HepG2 (cell line): ENCODE data around the gene ZDHHC8. TPM values are rescaled to one million over a fixed set of nuclear protein-coding genes. Genes with fewer than 3 reads are reported as not detected.

Experiments
- ATAC-seq: fragments of 200-7000 bp; cut with Tn5 transposase; 3 replicates; pipeline ENCODE4 v1.9.1; 2020; ENCODE audit warnings: mild to moderate bottlenecking, moderate library complexity
- BruUV-seq: library from RNA; stranded (reverse); fragments of 400-500 nt; replicated peaks from 2 replicates; lab custom pipeline; 2021; lab: Mats Ljungman, UMichigan
- CTCF ChIA-PET: fragments of 300-600 bp; formaldehyde crosslinking; extraction: SDS; loops from one replicate; lab custom pipeline; 2021; ENCODE audit warnings: low total read pairs, inconsistent platforms, low intra/inter-chr PET ratio; lab: Yijun Ruan, JAX
- POLR2A ChIA-PET: fragments of 350-600 bp; sonication (Branson Sonifier 250); formaldehyde crosslinking; loops from one replicate; lab custom pipeline; 2020; ENCODE audit warnings: antibody characterized with exemption, inconsistent platforms; lab: Yijun Ruan, JAX
- DNase-seq: peaks from one replicate; pipeline ENCODE4 v3.0.0-alpha.2; 2015; ENCODE audit warnings: low spot score
- FAIRE-seq: peaks from 3 replicates; lab custom pipeline; 2011; peaks lifted over from hg19 to GRCh38; lab: Jason Lieb, UNC
- H2AFZ ChIP-seq: one replicate; pipeline ENCODE4 v1.6.1; 2011; ENCODE audit warnings: low read length, inconsistent platforms
- H3K27ac ChIP-seq: fragments of 300-600 bp; 3 replicates; pipeline ENCODE4 v1.8.0; 2011; ENCODE audit warnings: mixed run types, mild to moderate bottlenecking, mixed read lengths, low read length, inconsistent platforms; ENCODE audit not compliant: insufficient read depth; ENCODE audit errors: extremely low read length
- H3K27me3 ChIP-seq, 2 experiments: fragments of 200-600 bp in 1 of 2; 2 replicates in 1 of 2; 3 replicates in 1 of 2; pipeline versions ENCODE4 v1.6.0 to v1.8.0; 2011; ENCODE audit warnings: low read length in 2 of 2, mild to moderate bottlenecking in 2 of 2, moderate library complexity in 2 of 2, inconsistent platforms in 1 of 2; ENCODE audit not compliant: insufficient read depth in 2 of 2, control insufficient read depth in 1 of 2
- H3K36me3 ChIP-seq, 2 experiments: fragments of 200-600 bp in 1 of 2; replicated peaks in 1 of 2; 2 replicates in 1 of 2; 3 replicates in 1 of 2; pipeline versions ENCODE4 v1.5.1 to v1.8.0; 2011; ENCODE audit warnings: low read length in 2 of 2, inconsistent platforms in 1 of 2; ENCODE audit not compliant: insufficient read depth in 2 of 2, control insufficient read depth in 1 of 2
- H3K4me1 ChIP-seq: 2 replicates; pipeline ENCODE4 v1.5.1; 2012; ENCODE audit warnings: low read length, inconsistent platforms; ENCODE audit not compliant: insufficient read depth
- H3K4me2 ChIP-seq: 2 replicates; pipeline ENCODE4 v1.6.0; 2011; ENCODE audit warnings: low read depth, low read length, inconsistent platforms
- H3K4me3 ChIP-seq, 3 experiments: fragments of 200-600 bp in 1 of 3; sonication (generic), shearing (Covaris generic) in 1 of 3; replicated peaks in 1 of 3; 2 replicates each; pipeline ENCODE4 v1.5.1; 2011 to 2016; ENCODE audit warnings: low read length in 3 of 3, inconsistent platforms in 2 of 3, low read depth in 2 of 3, mild to moderate bottlenecking in 2 of 3, control low read depth in 1 of 3, mixed read lengths in 1 of 3; ENCODE audit not compliant: insufficient read depth in 1 of 3
- H3K79me2 ChIP-seq: one replicate; pipeline ENCODE4 v1.6.1; 2011; ENCODE audit warnings: low read length, inconsistent platforms; ENCODE audit not compliant: insufficient read depth
- H3K9ac ChIP-seq: 2 replicates; pipeline ENCODE4 v1.6.0; 2011; ENCODE audit warnings: mild to moderate bottlenecking, low read depth, low read length, inconsistent platforms; ENCODE audit not compliant: insufficient read depth
- H3K9me3 ChIP-seq: 2 replicates; pipeline ENCODE4 v1.5.1; 2012; ENCODE audit warnings: mild to moderate bottlenecking, low read length
- H4K20me1 ChIP-seq: 2 replicates; pipeline ENCODE4 v1.6.0; 2011; ENCODE audit warnings: inconsistent platforms, mild to moderate bottlenecking, low read length, moderate library complexity; ENCODE audit not compliant: insufficient read depth
- NRL ChIP-seq: sonication (generic); formaldehyde crosslinking; IDR thresholded peaks from 2 replicates; pipeline ENCODE4 v1.5.0; 2020; ENCODE audit warnings: missing genetic modification reagents, mild to moderate bottlenecking, moderate library complexity, borderline replicate concordance
- REST ChIP-seq, 2 experiments: IDR thresholded peaks; 2 replicates each; pipeline ENCODE4 v1.6.1; 2011 to 2012; ENCODE audit warnings: low read length in 2 of 2, borderline replicate concordance in 1 of 2, low read depth in 1 of 2, mild to moderate bottlenecking in 1 of 2, moderate library complexity in 1 of 2
- WGBS: methylation state at CpG from one replicate; pipeline ENCODE4 v1.1.6; 2017; ENCODE audit warnings: low lambda C conversion rate; 5-methylcytosine and 5-hydroxymethylcytosine counted together
- in situ Hi-C: cut with HindIII; loops from 2 replicates; pipeline ENCODE4 v1.10.0; 2017; ENCODE audit warnings: low pct_unique_long_range_greater_than_20kb; ENCODE audit not compliant: extremely low pct_ligation_motif_present
- intact Hi-C: fragments of 100-400 bp; cut with micrococcal nuclease; formaldehyde crosslinking; loops from one replicate; pipeline ENCODE4 v1.10.0; 2022; ENCODE audit not compliant: unreplicated experiment
- polyA plus RNA-seq, 8 experiments: library from polyadenylated mRNA; depleted of rRNA in 3 of 8; stranded (reverse) in 7 of 8; unstranded in 1 of 8; fragments of >200 nt; fragmentation: Illumina TruSeq in 4 of 8; extraction: Trizol in 4 of 8; gene quantifications; 2 replicates each; pipeline versions ENCODE4 v1.2.1 to v1.2.3, GENCODE V29; 2011 to 2016; ENCODE audit warnings: low read depth in 4 of 8, missing spikeins in 1 of 8, mixed read lengths in 1 of 8; ENCODE audit not compliant: insufficient read depth in 1 of 8
- total RNA-seq, 5 experiments: library from RNA; depleted of rRNA; stranded (reverse); fragments of >200 nt; fragmentation: Illumina TruSeq; extraction: Trizol; gene quantifications; 2 replicates each; pipeline ENCODE4 v1.2.3, GENCODE V29; 2016; ENCODE audit warnings: low read depth in 1 of 5

The ZDHHC8 gene
- total and polyA plus RNA-seq, 2 of the 13 experiments (the other 11 are each of a cell fraction or from before 2014, with no cell fraction given): 7.5 to 21.3 TPM

GRCh38 chr22:20167643-20168322 lies 36.2 kb downstream of the ZDHHC8 start:
- CTCF ChIA-PET: no interaction called here
- POLR2A ChIA-PET: no interaction called here
- no peak overlapping the region for H3K27ac ChIP-seq
- no peaks in the 10 kb centered on the region for H3K9me3 ChIP-seq
- H3K4me2 ChIP-seq: no peak overlapping the region
- H3K9ac ChIP-seq: no peak overlapping the region
- intact Hi-C loops: no loop called here
- no peak overlapping the region for H3K4me3 ChIP-seq
- TF ChIP-seq NRL (CRISPR knock-in tag) (no peak), REST (IDR thresholded peaks at IDR 0.05; ENCODE audit: borderline replicate concordance in 1 of 2, low read depth in 1 of 2, low read length in 2 of 2) (peak; percentile 1 to 62; a peak in 3 of 4 replicates)
- BruUV-seq: no TSS peak
- FAIRE-seq: no peak
- H3K27me3 ChIP-seq: peaks cover 13 to 61% of the 10 kb centered on the region in 2 experiments
- ATAC-seq: no peak
- peaks cover 3% of the 10 kb centered on the region; the same call in 1 of the 2 replicates for H4K20me1 ChIP-seq
- no peaks in the 10 kb centered on the region for H3K36me3 ChIP-seq
- 7% methylated on average over 3 of the region's 19 CpGs for WGBS
- no peaks in the 10 kb centered on the region for H3K79me2 ChIP-seq
- DNase-seq: no peak
- H3K4me1 ChIP-seq: no peaks in the 10 kb centered on the region
- no peak overlapping the region for H2AFZ ChIP-seq
- in situ Hi-C loops: loop anchor here (25.0 kb wide), 1 partner anchor 1205 kb away; no protein-coding TSS in a partner anchor
